ENCODE measurements around the gene INSM1. TPM values are rescaled to one million over a fixed set of nuclear protein-coding genes. Genes with fewer than 3 reads are reported as not detected.

INSM1 gene
- total RNA-seq, 1 experiment from 2014 or later = not detected

GRCh38 chr20:20338133-20338730 is 29.7 kb upstream of the INSM1 start:
- Mint-ChIP-seq H3K36me3 (ENCODE audit: insufficient read depth, unreplicated experiment) (no peaks in the 10 kb centered on the region), H3K4me3 (ENCODE audit: unreplicated experiment) (no peak overlapping the region), H3K9me3 (ENCODE audit: unreplicated experiment) (peaks cover 14% of the 10 kb centered on the region), H3K27ac (ENCODE audit: unreplicated experiment) (no peak overlapping the region), H3K27me3 (ENCODE audit: insufficient read depth, unreplicated experiment) (peaks cover 17% of the 10 kb centered on the region), H3K4me1 (ENCODE audit: low read depth, unreplicated experiment) (no peaks in the 10 kb centered on the region)
- H3K9me3 ChIP-seq = no peaks in the 10 kb centered on the region
- no TSS peak for BruUV-seq (replicated peaks)
- H3K4me3 ChIP-seq (ENCODE audit: low read depth, low read length) = no peak overlapping the region
- no peaks in the 10 kb centered on the region for H3K36me3 ChIP-seq (ENCODE audit: control insufficient read depth, insufficient read depth, low read length)
- no peaks in the 10 kb centered on the region for H3K4me1 ChIP-seq
- ChIA-PET CTCF (interaction anchor here (0.6 kb wide), 1 partner anchor 39 kb away, joined by 6 read pairs; no protein-coding TSS in a partner anchor), POLR2A (no interaction called here)
- intact Hi-C loops (cut with micrococcal nuclease; ENCODE audit: unreplicated experiment) = no loop called here
- H3K27me3 ChIP-seq (replicated peaks; ENCODE audit: control insufficient read depth, insufficient read depth, low read length) = no peaks in the 10 kb centered on the region
- DNase-seq = no peak
- no peak for TF ChIP-seq CTCF (IDR thresholded peaks at IDR 0.05; ENCODE audit: insufficient read depth in 1 of 2, low read depth in 1 of 2, low read length in 1 of 2, severe bottlenecking in 1 of 2, unreplicated experiment in 1 of 2)

DNA sequence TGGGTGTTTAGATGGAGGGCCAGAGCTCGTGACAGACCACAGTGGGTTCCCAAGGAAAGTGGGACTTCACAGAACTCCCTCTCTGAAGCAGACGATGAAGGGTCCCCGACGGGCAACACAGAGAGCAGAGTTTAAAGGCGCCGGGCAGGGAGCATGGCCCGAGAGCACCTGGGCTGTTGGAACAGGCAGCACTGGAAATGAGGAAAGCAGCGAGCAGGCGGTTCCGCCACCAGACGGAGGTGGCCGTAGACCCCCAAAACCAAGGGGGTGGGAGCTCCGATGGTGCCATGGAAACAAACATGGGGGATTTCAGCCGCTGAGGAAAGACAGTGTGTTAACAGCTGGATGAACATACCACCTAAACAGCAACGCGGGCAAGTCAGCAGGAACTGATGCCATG is 27.5 kb upstream of the INSM1 start:
- H3K27me3 Mint-ChIP-seq (ENCODE audit: insufficient read depth, unreplicated experiment) = peaks cover 20% of the 10 kb centered on the region
- no peaks in the 10 kb centered on the region for H3K27me3 ChIP-seq (replicated peaks; ENCODE audit: control insufficient read depth, insufficient read depth, low read length)
- CTCF ChIA-PET = no interaction called here

DNA sequence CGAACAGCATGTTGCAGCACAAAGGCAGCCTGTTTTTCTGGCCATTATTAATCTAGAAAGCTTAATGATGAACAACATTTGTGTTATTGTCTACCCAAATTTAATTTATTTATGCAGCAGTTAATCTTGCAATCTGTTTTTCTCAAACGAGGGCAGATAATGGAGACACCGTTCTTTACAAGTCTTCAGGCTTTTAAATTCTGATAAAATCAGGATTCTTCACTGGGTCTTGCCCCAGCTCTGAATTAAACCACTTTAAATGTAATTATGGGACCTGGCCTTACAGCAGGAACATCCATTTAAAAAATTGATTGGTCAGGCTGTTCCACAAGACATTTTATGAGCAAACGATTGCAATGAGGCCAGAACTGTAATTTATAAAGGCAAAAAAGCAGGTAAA is 26.5 kb upstream of the INSM1 start:
- intact Hi-C loops (cut with micrococcal nuclease; ENCODE audit: unreplicated experiment) = no loop called here
- Histone ChIP-seq H3K27me3 (replicated peaks; ENCODE audit: control insufficient read depth, insufficient read depth, low read length) (no peaks in the 10 kb centered on the region), H3K9me3 (no peaks in the 10 kb centered on the region), H3K4me1 (no peaks in the 10 kb centered on the region), H3K4me3 (ENCODE audit: low read depth, low read length) (no peak overlapping the region), H3K36me3 (ENCODE audit: control insufficient read depth, insufficient read depth, low read length) (no peaks in the 10 kb centered on the region)
- Mint-ChIP-seq H3K27ac (ENCODE audit: unreplicated experiment) (no peak overlapping the region), H3K36me3 (ENCODE audit: insufficient read depth, unreplicated experiment) (no peaks in the 10 kb centered on the region), H3K4me3 (ENCODE audit: unreplicated experiment) (no peak overlapping the region), H3K9me3 (ENCODE audit: unreplicated experiment) (peaks cover 14% of the 10 kb centered on the region), H3K27me3 (ENCODE audit: insufficient read depth, unreplicated experiment) (peaks cover 20% of the 10 kb centered on the region), H3K4me1 (ENCODE audit: low read depth, unreplicated experiment) (no peaks in the 10 kb centered on the region)
- BruUV-seq (replicated peaks) = no TSS peak
- ChIA-PET CTCF (no interaction called here), POLR2A (no interaction called here)
- TF ChIP-seq CTCF (IDR thresholded peaks at IDR 0.05; ENCODE audit: insufficient read depth in 1 of 2, low read depth in 1 of 2, low read length in 1 of 2, severe bottlenecking in 1 of 2, unreplicated experiment in 1 of 2) = no peak
- DNase-seq = no peak

More for the DNA sequence above, 27.5 kb upstream of the INSM1 start:
- H3K9me3 ChIP-seq = no peaks in the 10 kb centered on the region
- no peaks in the 10 kb centered on the region for H3K36me3 ChIP-seq (ENCODE audit: control insufficient read depth, insufficient read depth, low read length)
- Mint-ChIP-seq H3K9me3 (ENCODE audit: unreplicated experiment) (peaks cover 14% of the 10 kb centered on the region), H3K27ac (ENCODE audit: unreplicated experiment) (no peak overlapping the region), H3K4me3 (ENCODE audit: unreplicated experiment) (no peak overlapping the region), H3K36me3 (ENCODE audit: insufficient read depth, unreplicated experiment) (no peaks in the 10 kb centered on the region), H3K4me1 (ENCODE audit: low read depth, unreplicated experiment) (no peaks in the 10 kb centered on the region)
- POLR2A ChIA-PET = no interaction called here
- H3K4me3 ChIP-seq (ENCODE audit: low read depth, low read length) = no peak overlapping the region
- no TSS peak for BruUV-seq (replicated peaks)
- H3K4me1 ChIP-seq = no peaks in the 10 kb centered on the region
- no peak for DNase-seq
- TF ChIP-seq CTCF (IDR thresholded peaks at IDR 0.05; ENCODE audit: insufficient read depth in 1 of 2, low read depth in 1 of 2, low read length in 1 of 2, severe bottlenecking in 1 of 2, unreplicated experiment in 1 of 2) = no peak
- intact Hi-C loops (cut with micrococcal nuclease; ENCODE audit: unreplicated experiment) = no loop called here

Data from Caco-2 (cell line).